IMR-90 (cell line): ENCODE data around the gene ACTL6B. TPM values are rescaled to one million over a fixed set of nuclear protein-coding genes. Genes with fewer than 3 reads are reported as not detected.

Experiments
- ATAC-seq: fragments of 200-7000 bp; cut with Tn5 transposase; 2 replicates; pipeline ENCODE4 v1.9.1; 2020; ENCODE audit warnings: low read depth, mild to moderate bottlenecking, moderate library complexity
- BruUV-seq: library from RNA; stranded (reverse); fragments of 400-500 nt; replicated peaks from 2 replicates; lab custom pipeline; 2021; lab: Mats Ljungman, UMichigan
- CTCF ChIA-PET: fragments of 300-600 bp; formaldehyde crosslinking; extraction: SDS; loops from one replicate; lab custom pipeline; 2021; ENCODE audit warnings: antibody characterized with exemption; lab: Yijun Ruan, JAX
- POLR2A ChIA-PET: fragments of 300-600 bp; sonication (Branson Sonifier 250); formaldehyde crosslinking; loops from one replicate; lab custom pipeline; 2022; ENCODE audit warnings: antibody characterized with exemption; ENCODE audit not compliant: unreplicated experiment; lab: Charles Lee
- DNase-seq: peaks from one replicate; pipeline ENCODE4 v3.0.0; 2013
- H2AFZ ChIP-seq: replicated peaks from 2 replicates; pipeline ENCODE3; 2013; ENCODE audit warnings: low read length, mild to moderate bottlenecking; ENCODE audit not compliant: poor library complexity
- H2AK5ac ChIP-seq: 2 replicates; pipeline ENCODE4 v1.6.1; 2013; ENCODE audit warnings: low read depth, low read length, inconsistent platforms
- H2AK9ac ChIP-seq: replicated peaks from 2 replicates; pipeline ENCODE3; 2013; ENCODE audit warnings: mild to moderate bottlenecking, low read depth, low read length, moderate library complexity; ENCODE audit not compliant: poor library complexity
- H2BK120ac ChIP-seq: 2 replicates; pipeline ENCODE4 v1.6.1; 2013; ENCODE audit warnings: low read depth, low read length, inconsistent platforms
- H2BK15ac ChIP-seq: 3 replicates; pipeline ENCODE4 v1.6.1; 2013; ENCODE audit warnings: low read depth, low read length, inconsistent platforms
- H2BK20ac ChIP-seq: 2 replicates; pipeline ENCODE4 v1.6.1; 2013; ENCODE audit warnings: low read depth, mild to moderate bottlenecking, inconsistent platforms, low read length, moderate library complexity
- H2BK5ac ChIP-seq: 2 replicates; pipeline ENCODE4 v1.6.1; 2013; ENCODE audit warnings: mild to moderate bottlenecking, low read depth, low read length, inconsistent platforms; ENCODE audit not compliant: poor library complexity, severe bottlenecking
- H3K14ac ChIP-seq: replicated peaks from 2 replicates; pipeline ENCODE4 v1.6.1; 2013; ENCODE audit warnings: low read depth, low read length, inconsistent platforms
- H3K18ac ChIP-seq: 2 replicates; pipeline ENCODE4 v1.6.1; 2013; ENCODE audit warnings: low read depth, low read length, control low read depth
- H3K23ac ChIP-seq: 2 replicates; pipeline ENCODE4 v1.6.1; 2013; ENCODE audit warnings: low read depth, low read length, inconsistent platforms
- H3K27ac ChIP-seq: 2 replicates; pipeline ENCODE4 v1.5.1; 2013; ENCODE audit warnings: mild to moderate bottlenecking, control low read depth, low read length; ENCODE audit not compliant: insufficient read depth
- H3K27me3 ChIP-seq: 2 replicates; pipeline ENCODE4 v1.6.1; 2013; ENCODE audit warnings: low read length; ENCODE audit not compliant: control insufficient read depth, insufficient read depth
- H3K36me3 ChIP-seq: 2 replicates; pipeline ENCODE4 v1.6.1; 2013; ENCODE audit warnings: low read length, mixed read lengths; ENCODE audit not compliant: control insufficient read depth, insufficient read depth
- H3K4ac ChIP-seq: 2 replicates; pipeline ENCODE4 v1.6.1; 2013; ENCODE audit warnings: low read depth, low read length, inconsistent platforms
- H3K4me1 ChIP-seq: 2 replicates; pipeline ENCODE4 v1.6.1; 2013; ENCODE audit warnings: low read length, mixed read lengths; ENCODE audit not compliant: control insufficient read depth, insufficient read depth
- H3K4me2 ChIP-seq: 2 replicates; pipeline ENCODE4 v1.6.1; 2013; ENCODE audit warnings: low read depth, mild to moderate bottlenecking, control low read depth, low read length, moderate library complexity
- H3K4me3 ChIP-seq: 2 replicates; pipeline ENCODE4 v1.5.1; 2013; ENCODE audit warnings: low read depth, mild to moderate bottlenecking, control low read depth, low read length, moderate library complexity; ENCODE audit not compliant: insufficient read depth
- H3K56ac ChIP-seq: 2 replicates; pipeline ENCODE4 v1.6.1; 2013; ENCODE audit warnings: low read length, inconsistent platforms; ENCODE audit not compliant: insufficient read depth; ENCODE audit errors: extremely low read depth
- H3K79me1 ChIP-seq, 2 experiments: 2 replicates each; pipeline ENCODE4 v1.6.1; 2013; ENCODE audit warnings: low read length in 2 of 2, inconsistent platforms in 1 of 2, low read depth in 1 of 2
- H3K9ac ChIP-seq: 2 replicates; pipeline ENCODE4 v1.6.1; 2013; ENCODE audit warnings: low read depth, low read length, control low read depth
- H3K9me1 ChIP-seq: 2 replicates; pipeline ENCODE4 v1.6.1; 2013; ENCODE audit warnings: low read length, inconsistent platforms; ENCODE audit not compliant: insufficient read depth
- H3K9me3 ChIP-seq: 2 replicates; pipeline ENCODE4 v1.6.1; 2013; ENCODE audit warnings: low read length; ENCODE audit not compliant: control insufficient read depth, insufficient read depth
- H4K20me1 ChIP-seq: 2 replicates; pipeline ENCODE4 v1.6.1; 2013; ENCODE audit warnings: low read length, inconsistent platforms; ENCODE audit not compliant: insufficient read depth
- H4K5ac ChIP-seq: 2 replicates; pipeline ENCODE4 v1.6.1; 2013; ENCODE audit warnings: mild to moderate bottlenecking, low read depth, low read length, control low read depth
- H4K8ac ChIP-seq, 2 experiments: 2 replicates each; pipeline ENCODE4 v1.6.1; 2013; ENCODE audit warnings: low read depth in 2 of 2, low read length in 2 of 2, control low read depth in 1 of 2, inconsistent platforms in 1 of 2
- H4K91ac ChIP-seq: 2 replicates; pipeline ENCODE4 v1.6.1; 2013; ENCODE audit warnings: low read depth, low read length, inconsistent platforms; ENCODE audit not compliant: insufficient read depth
- BHLHE40 ChIP-seq: fragments of 150-350 bp; IDR thresholded peaks from 2 replicates; pipeline ENCODE4 v1.6.1; 2016; ENCODE audit warnings: mild to moderate bottlenecking, low read depth, low read length
- CTCF ChIP-seq: conservative IDR thresholded peaks from 2 replicates; pipeline ENCODE4 v1.5.1; 2012; ENCODE audit warnings: mild to moderate bottlenecking, low read depth, low read length, improper control_type of control experiment
- MAFK ChIP-seq: IDR thresholded peaks from 2 replicates; pipeline ENCODE4 v1.6.1; 2012; ENCODE audit warnings: low read depth, low read length, improper control_type of control experiment
- MAZ ChIP-seq: IDR thresholded peaks from 2 replicates; pipeline ENCODE4 v1.6.1; 2012; ENCODE audit warnings: low read depth, mild to moderate bottlenecking, low read length, improper control_type of control experiment, moderate library complexity, borderline replicate concordance
- NFE2L2 ChIP-seq: fragments of 150-350 bp; IDR thresholded peaks from 2 replicates; pipeline ENCODE4 v1.6.1; 2016; ENCODE audit warnings: low read depth, mild to moderate bottlenecking, low read length
- RAD21 ChIP-seq: IDR thresholded peaks from 2 replicates; pipeline ENCODE4 v1.6.1; 2012; ENCODE audit warnings: low read length, improper control_type of control experiment
- WGBS, 2 experiments: methylation state at CpG; one replicate each; pipeline versions ENCODE4 v1.1.5 to v1.1.7; 2013; ENCODE audit warnings: missing lambda C conversion rate in 2 of 2; ENCODE audit not compliant: insufficient read length in 1 of 2; ENCODE audit errors: extremely low coverage in 2 of 2; 5-methylcytosine and 5-hydroxymethylcytosine counted together
- dilution Hi-C: fragments of 300-500 bp; cut with HindIII; formaldehyde crosslinking; loops from one replicate; pipeline ENCODE4 v1.14.3; 2018; ENCODE audit warnings: low sequenced_read_pairs; ENCODE audit not compliant: unreplicated experiment
- in situ Hi-C: fragments of 300-500 bp; cut with MboI; formaldehyde crosslinking; loops from 3 replicates; pipeline ENCODE4 v1.14.3; 2019; ENCODE audit warnings: low sequenced_read_pairs, inconsistent platforms, mixed read lengths
- intact Hi-C: fragments of 100-400 bp; cut with micrococcal nuclease; formaldehyde crosslinking; loops from 2 replicates; pipeline ENCODE4 v1.10.0; 2022
- polyA plus RNA-seq, 3 experiments: library from polyadenylated mRNA; depleted of rRNA; stranded (reverse); fragments of >200 nt; gene quantifications; 2 replicates each; pipeline ENCODE4 v1.2.3, GENCODE V29; 2012; ENCODE audit warnings: low replicate concordance in 1 of 3
- total RNA-seq: library from RNA; depleted of rRNA; stranded (reverse); fragments of >200 nt; gene quantifications from 2 replicates; pipeline ENCODE4 v1.2.3, GENCODE V29; 2012

The ACTL6B gene
- total and polyA plus RNA-seq, 2 of the 4 experiments (the other 2 are of a cell fraction), result not detected

GRCh38 chr7:100629117-100629716 lies 27.0 kb downstream of the ACTL6B start:
- H2BK5ac ChIP-seq, result no peak overlapping the region
- ChIA-PET CTCF (no interaction called here), POLR2A (no interaction called here)
- H3K79me1 ChIP-seq, result no peaks in the 10 kb centered on the region
- H2BK120ac ChIP-seq, result no peak overlapping the region
- in situ Hi-C loops, result no loop called here
- no peak overlapping the region for H3K4me2 ChIP-seq
- H3K4me3 ChIP-seq, result no peak overlapping the region
- 50% methylated on average over 3 of the region's 11 CpGs; no CpG with 5 or more reads in 1 of the 2 experiments for WGBS, 2 experiments
- no peak overlapping the region for H3K27ac ChIP-seq
- H3K36me3 ChIP-seq, result no peaks in the 10 kb centered on the region
- no peak overlapping the region for H2BK20ac ChIP-seq
- H3K56ac ChIP-seq, result no peak overlapping the region
- no peak overlapping the region for H3K18ac ChIP-seq
- H3K4me1 ChIP-seq, result no peaks in the 10 kb centered on the region; the same call in 1 of the 2 replicates
- H2AK5ac ChIP-seq, result no peak overlapping the region
- H3K9me3 ChIP-seq, result no peaks in the 10 kb centered on the region
- no peak for DNase-seq
- BruUV-seq, result no TSS peak
- no peak overlapping the region for H2AK9ac ChIP-seq
- H4K5ac ChIP-seq, result no peak overlapping the region
- H2BK15ac ChIP-seq, result no peak overlapping the region
- no peak overlapping the region for H3K23ac ChIP-seq
- H3K9ac ChIP-seq, result no peak overlapping the region
- dilution Hi-C loops, result no loop called here
- no peak overlapping the region for H4K91ac ChIP-seq
- H3K4ac ChIP-seq, result no peak overlapping the region
- ATAC-seq, result no peak
- peaks cover 15% of the 10 kb centered on the region; the same call in 1 of the 2 replicates for H3K27me3 ChIP-seq
- H2AFZ ChIP-seq, result peak overlapping the region; percentile 7
- peaks cover 7% of the 10 kb centered on the region; the same call in 1 of the 2 replicates for H3K9me1 ChIP-seq
- intact Hi-C loops, result no loop called here
- H3K14ac ChIP-seq, result no peak overlapping the region
- H4K8ac ChIP-seq, result no peak overlapping the region
- no peaks in the 10 kb centered on the region for H4K20me1 ChIP-seq
- TF ChIP-seq NFE2L2 (no peak), MAZ (no peak), BHLHE40 (no peak), CTCF (peak; percentile 34; the same call in 1 of the 2 replicates), MAFK (no peak), RAD21 (0 out of 2 replicates have a peak, but pooled peaks have one; percentile 15)
